Measurements from ENCODE around the gene FOXO1. TPM values are rescaled to one million over a fixed set of nuclear protein-coding genes. Genes with fewer than 3 reads are reported as not detected.

FOXO1 gene
- total RNA-seq, 1 donor: 7.6 TPM

GRCh38 chr13:40540328-40541044 is 126.0 kb downstream of the FOXO1 start:
- no peaks in the 10 kb centered on the region for H3K9me3 ChIP-seq (ENCODE audit: low read depth, low read length)
- H3K36me3 ChIP-seq (ENCODE audit: insufficient read depth, low read length): no peaks in the 10 kb centered on the region
- no peaks in the 10 kb centered on the region for H3K27me3 ChIP-seq (ENCODE audit: insufficient read depth, low read length)
- no peak overlapping the region for H2AFZ ChIP-seq (ENCODE audit: low read length)
- TF ChIP-seq CTCF (IDR thresholded peaks at IDR 0.05; ENCODE audit: extremely low read depth, low read depth, low read length): no peak
- H3K27ac ChIP-seq (ENCODE audit: low read depth, low read length): no peak overlapping the region
- no peaks in the 10 kb centered on the region for H3K79me2 ChIP-seq (ENCODE audit: insufficient read depth, low read length)
- H3K4me2 ChIP-seq (ENCODE audit: insufficient read depth, low read length): peak overlapping the region; percentile 56
- H3K4me3 ChIP-seq (ENCODE audit: insufficient read depth, low read length): no peak overlapping the region
- H4K20me1 ChIP-seq (ENCODE audit: insufficient read depth, low read length): no peaks in the 10 kb centered on the region
- DNase-seq (ENCODE audit: insufficient read length, low spot score, missing footprints): peak; percentile 84
- peaks cover 9% of the 10 kb centered on the region for H3K4me1 ChIP-seq (ENCODE audit: insufficient read depth, low read length)

- no peak overlapping the region for H3K4me3 ChIP-seq (ENCODE audit: insufficient read depth, low read length)
- H2AFZ ChIP-seq (ENCODE audit: low read length): no peak overlapping the region
- peaks cover 9% of the 10 kb centered on the region for H3K4me1 ChIP-seq (ENCODE audit: insufficient read depth, low read length)
- no peaks in the 10 kb centered on the region for H3K79me2 ChIP-seq (ENCODE audit: insufficient read depth, low read length)
- H3K36me3 ChIP-seq (ENCODE audit: insufficient read depth, low read length): no peaks in the 10 kb centered on the region
- no peaks in the 10 kb centered on the region for H3K27me3 ChIP-seq (ENCODE audit: insufficient read depth, low read length)
- TF ChIP-seq CTCF (IDR thresholded peaks at IDR 0.05; ENCODE audit: extremely low read depth, low read depth, low read length): no peak
- DNase-seq (ENCODE audit: insufficient read length, low spot score, missing footprints): no peak
- H3K4me2 ChIP-seq (ENCODE audit: insufficient read depth, low read length): peak overlapping the region; percentile 56
- no peak overlapping the region for H3K27ac ChIP-seq (ENCODE audit: low read depth, low read length)
- H4K20me1 ChIP-seq (ENCODE audit: insufficient read depth, low read length): no peaks in the 10 kb centered on the region
- H3K9me3 ChIP-seq (ENCODE audit: low read depth, low read length): no peaks in the 10 kb centered on the region
These were observed 126.7 kb downstream of the FOXO1 start for GRCh38 chr13:40539576-40540327.

- no peak overlapping the region for H3K4me2 ChIP-seq (ENCODE audit: insufficient read depth, low read length)
- H3K79me2 ChIP-seq (ENCODE audit: insufficient read depth, low read length): no peaks in the 10 kb centered on the region
- no peaks in the 10 kb centered on the region for H3K36me3 ChIP-seq (ENCODE audit: insufficient read depth, low read length)
- no peaks in the 10 kb centered on the region for H4K20me1 ChIP-seq (ENCODE audit: insufficient read depth, low read length)
- H3K27me3 ChIP-seq (ENCODE audit: insufficient read depth, low read length): no peaks in the 10 kb centered on the region
- no peak overlapping the region for H2AFZ ChIP-seq (ENCODE audit: low read length)
- peaks cover 9% of the 10 kb centered on the region for H3K4me1 ChIP-seq (ENCODE audit: insufficient read depth, low read length)
- peak; percentile 5 for DNase-seq (ENCODE audit: insufficient read length, low spot score, missing footprints)
- no peaks in the 10 kb centered on the region for H3K9me3 ChIP-seq (ENCODE audit: low read depth, low read length)
- H3K4me3 ChIP-seq (ENCODE audit: insufficient read depth, low read length): no peak overlapping the region
- H3K27ac ChIP-seq (ENCODE audit: low read depth, low read length): no peak overlapping the region
- TF ChIP-seq CTCF (IDR thresholded peaks at IDR 0.05; ENCODE audit: extremely low read depth, low read depth, low read length): no peak
These were observed 129.1 kb downstream of the FOXO1 start for GRCh38 chr13:40537146-40537895.
